Effector CD8-positive, alpha-beta T cell (primary cell): ENCODE measurements around the gene SLX9.
A peak's percentile ranks its signal among the peaks of the same experiment; 100 is the strongest.

ENCODE experiments used
- DNase-seq: peaks from one replicate; lab custom pipeline; 2025; lab: John Stamatoyannopoulos, UW
- total RNA-seq, 4 experiments: gene quantifications; one replicate each; lab custom pipeline; 2026; lab: John Stamatoyannopoulos, UW

The SLX9 gene, protein sequence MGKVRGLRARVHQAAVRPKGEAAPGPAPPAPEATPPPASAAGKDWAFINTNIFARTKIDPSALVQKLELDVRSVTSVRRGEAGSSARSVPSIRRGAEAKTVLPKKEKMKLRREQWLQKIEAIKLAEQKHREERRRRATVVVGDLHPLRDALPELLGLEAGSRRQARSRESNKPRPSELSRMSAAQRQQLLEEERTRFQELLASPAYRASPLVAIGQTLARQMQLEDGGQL
- 9.1 to 30.2 (median 11.2) reads per million in 4 experiments for total RNA-seq

DNA sequence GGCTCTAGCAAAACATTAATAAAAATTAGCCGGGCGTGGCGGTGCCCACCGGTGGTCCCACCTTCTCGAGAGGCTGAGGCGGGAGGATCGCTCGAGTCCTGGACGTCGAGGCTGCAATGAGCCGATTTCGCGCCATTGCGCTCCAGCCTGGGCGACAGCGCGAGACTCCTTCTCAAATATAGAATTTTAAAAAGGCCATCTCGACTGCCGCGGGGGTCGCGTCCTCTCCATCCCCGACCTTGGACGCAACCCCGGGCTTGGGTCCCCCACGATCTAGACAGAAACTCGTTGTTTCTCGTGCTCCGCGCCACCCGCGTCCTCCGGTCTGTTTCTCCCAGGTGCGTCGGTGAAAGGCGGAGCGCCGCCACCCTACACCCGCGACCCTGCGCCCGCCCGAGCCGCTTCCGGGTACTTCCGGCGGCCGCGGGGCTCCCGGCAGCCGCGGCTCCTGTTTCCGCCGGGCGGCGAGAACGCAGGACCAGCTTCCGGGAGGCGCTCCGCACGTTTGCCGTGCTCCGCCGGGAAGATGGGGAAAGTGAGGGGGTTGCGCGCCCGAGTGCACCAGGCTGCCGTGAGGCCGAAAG, at the start of gene SLX9:
TSS of gene SLX9 (plus strand) at position 498 of the 584 bp plus-strand sequence. CDS start at position 527, 29 bp downstream.
- peak; percentile 57 for DNase-seq

DNA sequence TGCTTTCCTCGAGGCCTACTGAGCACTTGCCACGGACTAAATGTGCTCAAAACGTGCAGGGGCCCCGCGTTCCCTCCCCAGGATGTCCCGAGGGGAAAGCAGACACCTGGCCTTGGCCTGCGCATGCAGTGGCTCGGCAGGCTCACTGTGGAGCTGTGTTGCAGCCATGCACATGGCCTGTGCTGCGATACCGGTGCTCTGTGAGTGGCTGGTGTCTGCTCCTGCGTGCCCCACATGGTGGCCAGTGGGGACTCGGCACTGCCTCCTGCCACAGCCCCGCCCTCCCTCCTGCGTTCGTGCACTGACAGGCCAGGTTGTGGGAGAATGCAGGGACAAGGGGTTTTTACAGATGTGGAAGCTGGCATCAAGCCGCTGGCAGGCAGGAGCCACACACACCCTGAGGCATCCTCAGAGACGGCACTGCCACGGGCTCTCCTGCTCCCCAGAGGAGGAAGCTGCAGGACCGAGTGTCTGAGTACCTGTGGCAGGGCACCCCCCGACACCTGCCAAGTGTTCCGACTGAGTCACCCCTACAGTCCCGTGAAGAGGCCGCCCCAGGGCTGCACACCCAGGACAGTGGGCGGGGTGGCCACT, 49.4 kb upstream of the SLX9 start:
- DNase-seq, result no peak

DNA sequence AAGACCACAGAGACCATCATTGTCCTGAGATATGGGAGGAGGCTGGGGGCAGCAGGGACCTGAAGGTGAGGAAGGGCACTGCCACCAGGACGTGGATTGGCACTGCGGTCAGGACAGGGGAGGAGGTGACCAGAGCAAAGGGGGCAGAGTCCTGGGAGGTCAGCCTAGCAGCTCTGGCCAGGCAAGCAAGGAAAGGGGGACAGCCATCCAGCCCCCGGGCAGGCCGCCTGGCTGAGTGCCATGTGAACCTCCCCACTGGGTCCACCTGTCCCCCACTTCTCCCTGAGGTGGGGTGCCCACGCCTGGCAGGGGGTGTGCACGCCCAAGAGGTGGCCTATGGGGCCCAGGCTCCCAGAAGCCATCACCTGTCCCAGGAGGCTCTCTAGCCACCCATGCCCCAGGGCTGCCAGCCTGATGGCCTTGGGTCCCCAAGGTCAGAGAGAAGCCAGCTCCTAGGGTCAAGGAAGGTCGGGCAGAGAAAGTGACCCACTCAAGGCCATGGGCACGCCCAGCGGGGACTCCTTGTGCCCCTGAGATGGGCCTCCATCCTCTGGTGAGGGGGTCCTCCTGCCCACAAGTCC, 48.8 kb upstream of the SLX9 start:
- DNase-seq, result no peak

DNA sequence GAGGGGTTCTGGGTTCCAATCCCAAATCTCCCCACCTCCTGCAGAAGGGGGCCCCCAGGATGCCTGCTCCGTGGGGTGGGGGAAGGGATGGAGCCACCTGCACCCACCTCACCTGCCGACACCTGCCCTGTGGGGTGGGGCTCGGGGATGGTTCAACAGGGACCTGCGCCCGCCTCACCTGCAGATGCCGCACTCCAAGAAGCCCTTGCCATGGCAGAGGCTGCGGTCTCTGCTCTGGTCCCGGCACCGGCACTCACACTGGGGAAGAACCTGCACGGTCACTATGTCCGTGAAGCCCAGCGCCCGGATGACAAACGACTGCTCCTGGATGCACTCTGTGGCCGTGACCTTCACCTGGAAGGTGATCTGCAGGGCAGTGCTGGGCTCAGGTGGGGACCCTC, 48.2 kb upstream of the SLX9 start:
- no peak for DNase-seq

DNA sequence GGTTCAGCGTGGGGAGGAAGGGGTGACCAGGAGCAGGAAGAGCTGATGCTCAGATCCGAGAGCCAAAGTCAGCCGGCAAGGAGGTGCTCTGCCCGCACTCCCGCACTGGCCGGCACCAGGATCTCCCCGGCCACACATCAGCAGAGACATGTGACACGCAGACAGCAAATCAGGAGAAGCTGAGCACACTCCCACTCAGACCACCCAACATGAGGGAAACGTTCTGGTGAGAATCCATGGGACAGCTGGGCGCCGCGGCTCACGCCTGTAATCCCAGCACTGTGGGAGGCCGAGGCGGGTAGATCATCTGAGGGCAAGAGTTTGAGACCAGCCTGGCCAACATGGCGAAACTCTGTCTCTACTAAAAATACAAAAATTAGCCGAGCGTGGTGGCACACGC, 47.7 kb upstream of the SLX9 start:
- DNase-seq, result no peak

DNA sequence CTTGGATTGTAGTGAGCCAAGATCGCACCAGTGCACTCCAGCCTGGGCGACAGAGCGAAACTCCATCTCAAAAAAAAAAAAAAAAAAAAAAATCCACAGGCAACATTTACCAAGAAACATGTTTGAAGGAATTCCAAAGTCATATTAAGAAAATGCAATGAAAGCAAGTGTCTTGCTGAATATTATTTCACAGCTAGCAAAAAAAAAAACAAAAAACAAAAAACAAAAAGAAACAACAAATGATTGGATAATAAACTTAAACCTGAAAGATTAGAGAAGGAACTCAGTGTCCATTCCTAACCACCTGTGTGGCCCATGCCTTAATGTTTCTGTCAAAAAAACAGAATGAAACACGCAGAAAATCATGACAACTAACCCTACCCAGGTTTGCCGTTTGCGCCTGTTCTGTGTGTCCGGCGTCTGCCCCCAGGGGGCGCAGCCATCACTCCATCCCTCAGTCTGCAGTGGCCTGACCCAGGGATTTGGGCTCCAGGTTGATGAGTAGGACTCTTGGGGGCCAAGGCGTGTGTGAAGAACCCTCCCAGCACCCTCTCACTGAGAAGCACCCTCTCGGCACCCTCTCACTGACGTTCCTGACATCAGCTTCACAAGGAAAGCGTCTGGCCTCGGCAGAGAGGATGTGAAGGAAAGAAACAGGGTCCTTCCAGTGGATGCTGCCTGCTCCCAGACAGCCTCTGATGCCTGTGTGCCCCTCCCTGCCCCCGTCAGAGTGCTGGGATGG, 47.1 kb upstream of the SLX9 start:
- DNase-seq, result peak; percentile 66

DNA sequence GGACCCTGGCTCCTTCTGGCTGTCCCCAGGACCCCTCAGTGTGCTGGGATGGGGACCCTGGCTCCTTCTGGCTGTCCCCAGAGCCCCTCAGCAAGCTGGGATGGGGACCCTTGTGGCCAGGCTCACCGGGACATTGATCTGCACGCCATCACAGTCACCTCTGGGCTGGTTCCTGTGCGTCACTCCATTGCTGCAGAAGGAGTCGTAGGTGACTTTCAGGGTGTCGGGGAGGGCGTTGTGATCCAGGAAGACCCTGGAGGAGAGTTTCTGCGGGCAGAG, 46.6 kb upstream of the SLX9 start:
- DNase-seq, result no peak

DNA sequence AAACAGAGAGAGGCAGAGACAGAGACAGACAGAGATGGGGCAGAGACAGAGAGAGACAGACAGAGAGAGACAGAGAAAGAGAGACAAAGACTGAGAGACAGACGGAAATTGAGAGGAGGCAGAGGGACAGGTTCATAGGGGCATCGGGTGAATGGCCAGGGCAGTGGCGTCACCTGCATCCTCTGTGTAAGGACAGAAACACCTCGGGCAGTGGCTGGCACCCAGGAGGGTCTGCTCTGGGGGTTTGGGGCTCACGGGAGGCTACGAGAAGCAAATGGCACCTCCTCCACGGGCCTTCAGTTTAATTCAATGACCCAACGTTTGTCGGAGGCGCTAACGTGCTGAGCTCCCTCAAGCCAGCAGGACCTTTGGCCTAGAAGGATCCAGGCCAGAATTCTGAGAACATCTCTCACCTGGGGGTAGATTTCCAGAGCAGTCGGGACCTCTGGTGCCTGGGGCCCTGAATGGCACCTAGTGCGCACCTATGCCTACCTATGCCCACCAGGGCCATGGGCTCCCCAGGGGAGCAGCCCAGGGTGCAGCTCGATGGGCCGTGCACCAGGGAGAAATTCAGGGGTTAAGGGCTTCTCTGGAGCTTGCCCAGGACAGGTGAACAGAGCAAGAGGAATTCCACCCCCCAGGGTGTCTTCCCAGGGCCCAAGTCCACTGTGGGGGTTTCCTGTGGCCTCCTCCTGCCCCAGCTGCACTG, 45.7 kb upstream of the SLX9 start:
- no peak for DNase-seq

DNA sequence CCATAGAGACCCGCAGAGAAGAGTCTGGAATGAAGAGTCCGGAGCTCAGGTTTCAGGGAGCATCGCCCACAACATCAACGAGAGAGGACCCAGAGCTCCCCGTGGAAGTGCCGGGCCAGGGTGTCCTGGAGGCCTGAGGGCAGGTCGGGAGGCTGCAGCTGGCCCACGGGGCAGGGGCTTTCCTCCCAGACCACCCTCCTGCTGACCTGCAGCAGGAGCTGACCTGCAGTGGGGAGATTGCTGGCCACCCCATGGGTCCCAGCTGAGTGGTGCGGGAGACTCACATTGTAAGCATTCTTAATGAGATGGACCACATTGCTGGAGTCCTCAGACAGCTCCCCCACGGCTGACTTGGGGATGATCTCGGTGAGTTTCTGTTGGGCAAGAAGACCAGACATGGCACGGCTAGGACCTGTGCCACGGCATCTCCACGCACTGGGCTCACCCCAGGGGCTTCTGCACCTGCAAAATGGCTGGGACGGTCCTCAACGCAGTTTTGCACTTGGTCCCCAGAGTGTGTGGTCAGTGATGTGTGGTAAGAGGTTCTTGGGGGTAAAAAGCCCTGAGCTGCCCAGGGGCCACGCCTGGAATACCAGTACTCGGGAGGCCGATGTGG, 45.0 kb upstream of the SLX9 start:
- no peak for DNase-seq

DNA sequence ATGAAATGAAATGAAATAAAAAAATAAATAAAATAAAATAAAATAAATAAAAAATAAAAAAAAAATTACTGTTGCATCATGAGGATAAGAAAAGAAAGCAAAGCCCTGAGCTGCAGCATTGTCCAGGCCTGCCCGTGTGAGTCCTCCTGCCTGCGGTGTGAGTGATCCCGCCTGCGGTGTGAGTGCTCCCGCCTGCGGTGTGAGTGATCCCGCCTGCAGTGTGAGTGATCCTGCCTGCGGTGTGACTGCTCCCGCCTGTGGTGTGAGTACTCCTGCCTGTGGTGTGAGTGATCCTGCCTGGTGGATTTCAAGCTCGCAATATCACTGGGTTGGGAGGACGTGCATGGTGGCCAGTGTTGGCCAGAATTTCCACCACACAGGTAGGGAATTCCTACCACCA, 44.0 kb upstream of the SLX9 start:
- DNase-seq, result no peak

DNA sequence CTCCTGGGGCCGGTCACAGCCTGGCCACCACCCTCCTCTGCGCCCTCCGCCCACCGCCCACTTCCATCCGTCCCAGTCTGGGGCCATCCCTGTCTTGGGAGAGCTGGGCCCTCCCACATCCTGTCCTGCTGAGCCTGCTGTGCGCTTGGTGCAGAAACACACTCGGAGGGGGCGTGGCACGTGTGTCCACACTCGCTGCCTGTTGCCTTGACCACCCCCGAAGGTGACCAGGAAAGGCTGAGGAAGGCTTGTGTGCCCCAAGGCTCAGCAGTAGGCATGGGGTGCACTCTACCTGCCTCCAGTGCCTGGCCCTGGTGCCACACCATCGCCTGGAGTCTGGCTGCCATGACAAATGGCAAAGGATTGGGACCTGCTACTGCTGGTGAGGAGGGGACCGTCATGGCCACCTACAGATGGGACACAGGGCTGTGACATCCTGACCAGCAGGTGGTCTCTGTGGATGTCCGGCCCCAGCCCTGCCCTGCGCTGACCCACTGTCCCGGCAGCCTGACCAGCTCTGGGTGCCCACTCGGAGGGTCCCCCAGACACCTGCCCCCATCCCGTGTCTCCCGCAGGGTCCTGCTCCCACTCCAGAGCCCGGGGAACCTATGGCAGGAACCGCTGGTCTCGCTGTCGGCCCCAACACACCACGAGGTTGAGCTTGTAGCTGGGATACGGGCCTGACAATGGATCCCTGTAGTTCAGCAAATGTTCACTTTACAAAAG, 43.1 kb upstream of the SLX9 start:
- DNase-seq, result no peak

DNA sequence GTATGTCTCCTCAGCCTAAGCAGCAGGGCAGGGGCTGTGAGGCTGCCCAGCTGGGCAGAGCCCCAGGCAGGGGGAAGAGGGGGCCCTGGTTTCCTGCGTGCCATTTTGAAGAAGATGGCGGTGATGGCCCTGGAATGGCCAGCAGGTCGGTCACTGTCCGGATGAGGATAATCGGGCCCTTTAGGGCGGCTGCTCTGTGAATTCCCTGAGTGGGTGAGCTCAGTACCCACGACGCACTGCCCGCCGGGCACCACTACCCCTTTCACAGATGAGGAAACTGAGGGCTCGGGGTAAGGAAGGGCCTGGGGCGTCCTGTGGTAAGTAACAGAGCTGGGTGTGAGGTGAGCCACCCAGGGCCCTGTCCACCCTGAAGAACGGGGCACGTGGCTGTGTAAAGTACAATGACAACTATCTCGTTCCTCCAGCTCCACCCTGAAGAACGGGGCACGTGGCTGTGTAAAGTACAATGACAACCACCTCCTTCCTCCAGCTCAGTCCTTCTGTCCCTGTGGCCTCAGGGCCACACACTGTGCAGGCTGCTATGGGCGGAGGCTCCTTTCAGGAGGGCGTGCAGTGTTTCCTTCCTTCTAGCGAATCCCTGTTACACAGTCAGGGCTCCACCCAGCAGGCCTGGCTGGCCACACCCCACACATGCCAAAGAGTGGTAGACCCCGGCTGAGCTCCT, 42.4 kb upstream of the SLX9 start:
- DNase-seq, result no peak

DNA sequence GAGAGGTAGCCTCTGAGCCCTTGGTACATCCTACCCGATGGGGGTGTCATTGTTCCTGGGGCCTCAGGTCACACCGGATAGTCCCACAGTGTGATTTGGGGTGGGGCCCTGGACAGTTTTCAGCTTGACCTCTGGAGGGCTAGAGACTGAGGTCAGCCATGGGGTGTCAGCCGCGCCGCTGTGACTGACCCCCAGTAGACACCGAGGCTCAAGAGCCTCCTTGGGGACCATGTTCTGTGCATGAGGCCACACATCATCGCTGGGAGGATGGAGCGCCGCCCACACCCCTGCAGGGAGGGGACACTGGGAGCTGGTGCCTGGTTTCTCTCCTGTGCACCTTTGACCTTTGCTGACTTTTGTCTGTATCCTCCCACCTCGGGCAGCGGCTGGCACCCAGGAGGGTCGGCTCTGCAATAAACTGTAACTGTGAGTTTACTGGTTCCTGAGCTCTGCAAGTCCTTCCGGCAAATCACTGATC, 41.8 kb upstream of the SLX9 start:
- no peak for DNase-seq

DNA sequence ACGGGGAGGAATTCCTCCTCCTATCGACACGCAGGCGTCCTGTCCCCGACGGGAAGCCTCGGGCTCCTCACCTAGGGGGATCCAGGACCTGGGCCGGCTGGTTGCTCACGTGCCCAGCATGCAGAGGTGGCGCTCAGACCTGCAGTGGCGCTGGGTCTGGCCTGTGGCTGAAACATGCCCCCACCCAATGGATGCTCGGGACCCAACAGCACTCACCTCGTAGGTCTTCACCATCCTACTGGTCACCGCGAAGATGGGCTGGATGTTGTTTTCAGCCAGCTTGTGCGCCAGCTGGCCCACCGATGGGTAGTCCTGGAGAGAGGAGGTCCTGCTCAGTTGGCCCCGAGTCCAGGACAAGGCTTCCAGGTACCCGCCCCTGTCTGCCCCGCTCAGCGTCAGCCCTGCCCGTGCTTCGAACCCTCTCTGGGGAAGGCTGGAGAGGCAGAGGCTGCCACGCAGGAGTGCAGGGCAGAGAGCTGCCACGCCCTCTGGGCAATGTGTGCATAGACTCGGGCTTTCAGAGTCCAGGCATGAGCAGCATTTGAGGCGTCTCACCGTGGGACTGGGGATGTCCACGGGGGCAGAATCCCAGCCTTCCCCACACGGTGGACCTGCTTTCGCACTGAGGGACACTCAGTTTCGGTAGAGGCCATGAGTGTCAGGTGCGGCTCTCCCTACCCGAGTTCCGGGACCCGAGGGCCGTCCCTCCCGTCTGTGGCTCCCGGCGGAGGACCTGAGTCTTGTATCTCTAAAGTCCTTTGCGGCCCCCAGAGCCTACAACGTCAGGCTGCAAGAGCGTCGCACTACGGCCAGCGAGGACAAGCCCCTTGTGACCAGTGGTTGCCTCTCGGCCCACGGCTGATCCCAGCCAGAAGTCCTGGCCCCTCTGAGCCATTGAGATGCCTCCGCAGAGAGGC, 40.7 kb upstream of the SLX9 start:
- no peak for DNase-seq

DNA sequence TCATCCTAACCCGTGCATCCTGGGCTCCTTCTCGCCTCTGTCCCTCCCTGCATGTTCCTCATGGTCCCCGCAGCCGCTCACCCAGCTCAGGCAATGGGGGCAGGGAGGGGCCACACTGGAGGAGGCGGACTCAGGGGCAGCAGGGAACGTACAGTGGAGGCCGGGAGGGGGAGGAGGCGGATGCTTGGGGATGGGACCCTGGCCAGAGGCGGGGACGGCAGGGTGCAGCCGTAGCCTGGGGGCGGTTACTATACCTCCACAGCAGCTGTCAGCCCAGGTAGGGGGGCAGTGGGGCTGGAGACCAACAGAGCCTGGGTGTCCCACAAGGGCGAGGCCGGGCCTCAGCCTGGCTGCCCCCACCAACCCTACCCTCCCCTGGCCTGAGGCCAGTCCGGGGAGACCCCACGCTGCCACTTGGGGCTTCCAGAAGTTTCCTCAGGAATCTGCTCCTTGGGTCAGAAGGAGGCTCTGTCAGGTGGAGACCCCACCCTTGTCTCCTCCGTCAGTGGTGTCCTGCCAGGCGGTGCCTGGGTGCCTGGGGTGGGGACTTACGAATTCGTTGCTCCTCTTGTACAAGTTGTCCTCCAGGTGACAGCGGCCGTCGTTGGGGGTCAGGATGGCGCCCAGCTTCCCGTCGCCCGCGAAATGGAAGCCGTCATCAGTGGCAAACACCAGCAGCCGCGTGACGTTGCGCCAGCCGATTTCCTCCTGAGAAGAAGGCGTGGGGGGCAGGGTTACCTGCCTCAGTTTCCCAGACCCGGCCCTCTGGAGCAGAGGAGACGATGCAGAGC, 39.9 kb upstream of the SLX9 start:
- DNase-seq, result no peak

DNA sequence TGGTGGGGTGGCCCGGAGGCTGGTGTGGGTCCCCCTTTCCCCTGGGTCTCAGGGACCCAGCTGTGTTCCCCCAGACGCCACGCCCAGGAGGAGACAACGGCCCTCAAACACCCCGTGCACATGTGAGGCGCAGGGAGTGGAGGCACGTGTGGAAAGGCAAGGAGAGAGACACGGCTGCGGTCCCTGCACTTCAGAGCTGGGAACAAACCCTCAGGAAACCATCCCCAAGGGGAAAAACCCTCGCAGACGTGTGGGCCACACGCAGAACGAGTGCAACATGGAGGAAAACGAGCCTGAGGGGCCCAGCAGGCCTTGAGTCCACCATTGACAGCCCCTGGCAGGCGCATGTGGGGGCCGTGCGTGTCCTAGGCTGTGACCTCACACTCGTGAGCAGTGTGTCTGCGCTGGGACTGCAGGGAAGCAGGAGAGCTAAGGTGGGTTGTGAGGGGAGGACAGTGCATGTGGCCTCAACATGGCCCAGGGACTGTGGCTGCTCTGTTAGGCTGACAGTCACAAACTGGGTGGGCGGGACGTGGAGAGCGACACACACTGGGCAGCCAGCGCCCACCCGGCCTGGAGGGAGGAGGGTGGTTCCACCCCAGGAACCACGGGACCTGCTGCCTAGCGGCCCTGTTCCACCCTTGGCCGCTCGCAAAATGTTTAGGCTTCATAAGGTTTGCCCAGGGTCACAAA, 39.1 kb upstream of the SLX9 start:
- no peak for DNase-seq

DNA sequence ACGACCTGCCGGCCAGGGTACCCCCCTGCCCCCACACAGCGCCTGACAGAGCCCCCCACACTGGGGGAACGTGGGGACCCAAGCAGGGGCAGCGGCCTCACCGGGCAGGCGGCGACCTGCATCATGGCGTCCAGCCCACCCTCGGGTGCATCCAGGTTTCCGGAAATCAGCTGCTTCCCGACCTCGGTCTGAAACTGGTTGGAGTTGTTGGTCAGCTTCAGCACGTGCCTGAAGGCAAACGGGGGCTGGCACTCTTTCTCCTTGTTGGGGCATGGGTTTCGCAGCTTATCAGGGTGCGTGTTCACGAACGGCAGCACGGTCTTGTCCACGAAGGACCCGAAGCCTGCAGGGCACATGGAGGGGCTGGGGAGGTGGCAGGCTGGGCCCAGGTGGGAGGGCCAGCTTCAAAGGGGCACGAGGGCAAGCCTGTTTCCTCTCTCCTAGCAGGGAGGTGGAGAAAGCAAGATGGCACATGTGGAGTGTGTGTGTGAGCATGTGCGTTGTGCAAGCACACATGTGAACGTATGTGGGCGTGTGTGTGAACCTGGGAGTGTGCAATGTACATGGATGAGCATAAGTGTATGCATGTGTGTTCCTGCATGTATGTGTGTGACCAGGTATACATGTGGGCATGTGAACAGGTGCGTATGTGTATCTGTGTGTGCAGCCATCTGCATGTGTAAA, 38.3 kb upstream of the SLX9 start:
- no peak for DNase-seq
